Hematopoietic multipotent progenitor cell treated with erythropoietin and hydrocortisone succinate and interleukin-3 and kit ligand, for 4 days (in vitro differentiated cells): ENCODE measurements around the gene ACTL10.

Source experiments
- DNase-seq: peaks from one replicate; pipeline ENCODE4 v3.0.0-alpha.2; 2015

The ACTL10 gene

GRCh38 chr20:33650111-33650752 is 16.5 kb upstream of the ACTL10 start:
- DNase-seq, result no peak

GRCh38 chr20:33650753-33651561 is 15.8 kb upstream of the ACTL10 start:
- DNase-seq, result no peak

GRCh38 chr20:33651562-33652048 is 15.1 kb upstream of the ACTL10 start:
- DNase-seq, result peak; percentile 80

- DNase-seq, result peak; percentile 76
Observed at GRCh38 chr20:33653218-33653899, 13.4 kb upstream of the ACTL10 start.

GRCh38 chr20:33653900-33654596 is 12.7 kb upstream of the ACTL10 start:
- no peak for DNase-seq

- no peak for DNase-seq
Observed at GRCh38 chr20:33654680-33655161, 12.0 kb upstream of the ACTL10 start.

GRCh38 chr20:33655164-33655563 is 11.6 kb upstream of the ACTL10 start:
- DNase-seq, result no peak

- no peak for DNase-seq
Observed at GRCh38 chr20:33656010-33656782, 10.5 kb upstream of the ACTL10 start.

GRCh38 chr20:33656783-33657703 is 9.7 kb upstream of the ACTL10 start:
- DNase-seq, result no peak

- no peak for DNase-seq
Observed at GRCh38 chr20:33657704-33658095, 9.0 kb upstream of the ACTL10 start.

GRCh38 chr20:33658510-33658909 is 8.2 kb upstream of the ACTL10 start:
- no peak for DNase-seq

GRCh38 chr20:33658929-33659328 is 7.8 kb upstream of the ACTL10 start:
- no peak for DNase-seq

- DNase-seq, result no peak
Observed at GRCh38 chr20:33659341-33660034, 7.3 kb upstream of the ACTL10 start.

GRCh38 chr20:33660035-33660684 is 6.6 kb upstream of the ACTL10 start:
- DNase-seq, result no peak

GRCh38 chr20:33660685-33661058 is 6.1 kb upstream of the ACTL10 start:
- no peak for DNase-seq

GRCh38 chr20:33662172-33662571 is 4.6 kb upstream of the ACTL10 start, which contains the start of gene C20orf144:
TSS of gene C20orf144 (plus strand) at chr20:33662327. CDS start at chr20:33662346, 19 bp downstream.
- no peak for DNase-seq

- DNase-seq, result peak; percentile 93
Observed at GRCh38 chr20:33663161-33664084, 3.3 kb upstream of the ACTL10 start.

GRCh38 chr20:33664085-33664761 is 2.5 kb upstream of the ACTL10 start:
- no peak for DNase-seq
